ENCODE data around the gene SLC1A3.
A peak's percentile ranks its signal among the peaks of the same experiment; 100 is the strongest.

The SLC1A3 gene

DNA sequence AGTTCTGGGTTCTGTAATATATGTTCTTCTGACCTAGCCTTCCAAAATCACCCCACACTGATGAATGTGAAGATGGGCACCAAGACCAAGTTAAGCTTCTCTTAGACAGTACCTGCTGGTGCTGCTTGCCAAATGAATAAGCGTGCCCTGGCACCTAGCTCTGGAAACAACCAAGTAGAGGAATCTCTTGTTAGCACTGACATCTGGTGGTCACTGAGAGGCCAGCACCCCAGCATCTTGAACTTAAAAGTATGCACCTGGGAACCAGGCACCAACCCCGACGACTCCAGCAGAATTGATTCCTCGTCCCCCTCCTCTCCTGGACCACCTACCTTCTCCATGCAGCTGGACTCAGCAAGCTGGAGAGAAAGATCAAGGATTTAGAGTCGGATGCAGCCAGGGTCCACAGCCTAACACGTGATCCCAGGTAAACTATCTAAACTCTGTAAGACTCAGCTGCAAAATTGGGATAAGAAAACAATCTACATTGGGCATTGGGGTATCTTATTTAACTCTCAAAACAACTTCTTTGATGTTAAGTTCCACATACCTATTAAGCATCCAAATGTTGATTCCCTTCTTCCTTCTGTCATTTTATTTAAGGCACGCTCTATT, 89.8 kb downstream of the SLC1A3 start:
- no peaks in the 10 kb centered on the region for H3K27me3 ChIP-seq (replicated peaks in 2 of 5; ENCODE audit: control insufficient read depth in 4 of 5, insufficient read depth in 5 of 5, low read length in 4 of 5)
- CTCF ChIA-PET: interaction anchor here (0.7 to 12.3 kb wide), 42 partner anchors 8 to 589 kb away, joined by 3 to 255 read pairs (median 4); no protein-coding TSS in a partner anchor
- H3K4me1 ChIP-seq (ENCODE audit: control extremely low read depth in 1 of 4, control insufficient read depth in 4 of 4, insufficient read depth in 4 of 4, low read length in 3 of 4): peaks cover 0 to 18% (median 14%) of the 10 kb centered on the region in 4 experiments

GRCh38 chr5:36698031-36698430, 91.6 kb downstream of the SLC1A3 start:
- Histone ChIP-seq H3K4me1 (ENCODE audit: control extremely low read depth in 1 of 4, control insufficient read depth in 4 of 4, insufficient read depth in 4 of 4, low read length in 3 of 4) (peaks cover 0 to 3% (median 2%) of the 10 kb centered on the region in 4 experiments), H3K4me3 (ENCODE audit: control insufficient read depth in 1 of 7, extremely low read depth in 1 of 7, insufficient read depth in 4 of 7, low read depth in 2 of 7, low read length in 6 of 7) (no peak overlapping the region), H3K9me3 (ENCODE audit: control extremely low read depth in 1 of 5, control insufficient read depth in 4 of 5, insufficient read depth in 2 of 5, low read depth in 1 of 5, low read length in 4 of 5) (no peaks in the 10 kb centered on the region), H3K27ac (ENCODE audit: insufficient read depth in 1 of 2, low read depth in 1 of 2, low read length in 2 of 2, poor library complexity in 1 of 2, severe bottlenecking in 2 of 2) (no peak overlapping the region), H3K27me3 (replicated peaks in 2 of 5; ENCODE audit: control insufficient read depth in 4 of 5, insufficient read depth in 5 of 5, low read length in 4 of 5) (no peaks in the 10 kb centered on the region), H3K36me3 (ENCODE audit: control insufficient read depth in 4 of 4, insufficient read depth in 4 of 4, low read length in 3 of 4) (peaks cover 0 to 17% (median 2%) of the 10 kb centered on the region in 4 experiments)
- CTCF ChIA-PET: interaction anchor here (1.0 to 12.3 kb wide), 4 partner anchors 10 to 283 kb away, joined by 3 to 255 read pairs (median 4); no protein-coding TSS in a partner anchor
- DNase-seq: no peak
- POLR2A ChIA-PET: no interaction called here
- WGBS (ENCODE audit: insufficient coverage): no CpG with 5 or more reads among the region's 2 CpGs

More for the DNA sequence above, 89.8 kb downstream of the SLC1A3 start:
- H3K4me3 ChIP-seq (ENCODE audit: control insufficient read depth in 1 of 7, extremely low read depth in 1 of 7, insufficient read depth in 4 of 7, low read depth in 2 of 7, low read length in 6 of 7): no peak overlapping the region
- no peaks in the 10 kb centered on the region for H3K36me3 ChIP-seq (ENCODE audit: control insufficient read depth in 4 of 4, insufficient read depth in 4 of 4, low read length in 3 of 4)
- H3K27ac ChIP-seq (ENCODE audit: insufficient read depth in 1 of 2, low read depth in 1 of 2, low read length in 2 of 2, poor library complexity in 1 of 2, severe bottlenecking in 2 of 2): no peak overlapping the region
- no peaks in the 10 kb centered on the region for H3K9me3 ChIP-seq (ENCODE audit: control extremely low read depth in 1 of 5, control insufficient read depth in 4 of 5, insufficient read depth in 2 of 5, low read depth in 1 of 5, low read length in 4 of 5)
- DNase-seq: peak; percentile 75 to 85 (median 79)
- 42% methylated on average over 6 of the region's 7 CpGs for WGBS (ENCODE audit: insufficient coverage)
- POLR2A ChIA-PET: no interaction called here

DNA sequence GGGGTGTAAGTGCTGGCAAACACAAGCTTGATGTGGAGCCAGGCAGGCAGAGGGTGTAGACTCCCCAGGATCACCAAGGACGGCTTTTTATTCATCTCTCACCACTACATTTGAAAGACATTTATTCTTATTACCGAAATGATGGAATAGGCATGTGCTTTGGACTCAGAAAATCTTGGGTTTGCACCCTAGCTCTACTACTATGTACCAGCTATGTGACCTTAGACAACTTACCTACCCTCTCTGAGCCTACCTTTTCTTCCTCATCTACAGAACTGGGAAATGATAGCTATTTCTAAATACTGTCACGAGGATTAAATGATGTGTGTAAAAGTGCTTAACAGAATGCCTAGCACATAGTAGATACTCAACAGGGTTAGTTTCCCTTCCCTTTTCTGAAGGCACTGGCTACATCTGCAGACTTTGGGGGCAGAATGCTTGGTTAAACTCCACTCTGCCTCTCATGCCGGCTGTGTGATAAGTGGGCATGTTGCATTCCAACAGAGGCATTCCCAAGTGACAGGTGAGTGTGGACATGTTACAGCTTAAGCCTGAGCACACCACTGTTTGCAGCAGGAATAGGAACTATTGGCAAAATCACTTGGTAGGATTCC, 94.8 kb downstream of the SLC1A3 start:
- 100% methylated on average over 1 of the region's 4 CpGs for WGBS (ENCODE audit: insufficient coverage)
- Histone ChIP-seq H3K4me1 (ENCODE audit: control extremely low read depth in 1 of 4, control insufficient read depth in 4 of 4, insufficient read depth in 4 of 4, low read length in 3 of 4) (peaks cover 0 to 3% (median 0%) of the 10 kb centered on the region in 4 experiments), H3K9me3 (ENCODE audit: control extremely low read depth in 1 of 5, control insufficient read depth in 4 of 5, insufficient read depth in 2 of 5, low read depth in 1 of 5, low read length in 4 of 5) (no peaks in the 10 kb centered on the region), H3K36me3 (ENCODE audit: control insufficient read depth in 4 of 4, insufficient read depth in 4 of 4, low read length in 3 of 4) (peaks cover 4 to 38% (median 8%) of the 10 kb centered on the region in 4 experiments), H3K4me3 (ENCODE audit: control insufficient read depth in 1 of 7, extremely low read depth in 1 of 7, insufficient read depth in 4 of 7, low read depth in 2 of 7, low read length in 6 of 7) (no peak overlapping the region), H3K27me3 (replicated peaks in 2 of 5; ENCODE audit: control insufficient read depth in 4 of 5, insufficient read depth in 5 of 5, low read length in 4 of 5) (no peaks in the 10 kb centered on the region), H3K27ac (ENCODE audit: insufficient read depth in 1 of 2, low read depth in 1 of 2, low read length in 2 of 2, poor library complexity in 1 of 2, severe bottlenecking in 2 of 2) (no peak overlapping the region)
- CTCF ChIA-PET: interaction anchor here (1.0 to 12.3 kb wide), 9 partner anchors 9 to 441 kb away, joined by 3 to 255 read pairs (median 4); no protein-coding TSS in a partner anchor
- POLR2A ChIA-PET: no interaction called here
- no peak for DNase-seq

DNA sequence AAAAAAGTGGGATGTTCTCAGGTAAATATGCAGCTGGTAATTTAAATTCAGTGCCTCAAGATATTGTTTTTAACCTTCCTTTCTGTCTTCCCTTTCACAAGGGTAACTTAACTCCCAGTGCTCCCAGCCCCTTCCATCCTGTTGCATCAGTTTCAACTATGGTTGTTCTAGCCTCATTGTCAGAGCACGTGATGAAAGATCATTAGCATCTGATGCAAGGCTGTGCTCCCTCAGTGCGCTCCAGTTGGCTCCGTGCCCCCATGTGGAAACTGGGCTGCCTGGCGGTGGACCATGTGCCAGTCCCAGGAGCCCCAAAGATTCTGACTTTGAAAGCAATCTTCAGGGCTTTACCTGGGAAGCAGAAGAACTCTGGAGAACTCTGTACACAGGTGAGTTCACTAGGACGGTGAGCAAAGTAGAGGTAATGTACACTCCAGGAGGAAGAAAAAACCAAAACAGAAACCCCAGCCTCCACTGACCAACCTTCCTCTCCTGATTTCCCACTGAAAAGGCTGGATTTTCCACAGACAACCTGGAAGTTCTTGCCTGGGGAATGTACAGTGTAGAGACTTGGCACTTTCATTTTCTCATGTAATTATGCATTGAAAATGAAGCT, 96.9 kb downstream of the SLC1A3 start:
- H3K27me3 ChIP-seq (replicated peaks in 2 of 5; ENCODE audit: control insufficient read depth in 4 of 5, insufficient read depth in 5 of 5, low read length in 4 of 5): no peaks in the 10 kb centered on the region
- peaks cover 0 to 10% (median 3%) of the 10 kb centered on the region in 5 experiments for H3K9me3 ChIP-seq (ENCODE audit: control extremely low read depth in 1 of 5, control insufficient read depth in 4 of 5, insufficient read depth in 2 of 5, low read depth in 1 of 5, low read length in 4 of 5)
- no peak overlapping the region for H3K27ac ChIP-seq (ENCODE audit: insufficient read depth in 1 of 2, low read depth in 1 of 2, low read length in 2 of 2, poor library complexity in 1 of 2, severe bottlenecking in 2 of 2)
- ChIA-PET CTCF (interaction anchor here (0.8 kb wide), 1 partner anchor 12 kb away, joined by 3 read pairs; no protein-coding TSS in a partner anchor), POLR2A (no interaction called here)
- H3K4me3 ChIP-seq (ENCODE audit: control insufficient read depth in 1 of 7, extremely low read depth in 1 of 7, insufficient read depth in 4 of 7, low read depth in 2 of 7, low read length in 6 of 7): no peak overlapping the region
- WGBS (ENCODE audit: insufficient coverage): 91% methylated on average over 4 of the region's 5 CpGs
- H3K4me1 ChIP-seq (ENCODE audit: control extremely low read depth in 1 of 4, control insufficient read depth in 4 of 4, insufficient read depth in 4 of 4, low read length in 3 of 4): peaks cover 0 to 3% (median 0%) of the 10 kb centered on the region in 4 experiments
- peaks cover 4 to 40% (median 8%) of the 10 kb centered on the region in 4 experiments for H3K36me3 ChIP-seq (ENCODE audit: control insufficient read depth in 4 of 4, insufficient read depth in 4 of 4, low read length in 3 of 4)
- no peak for DNase-seq

GRCh38 chr5:36704131-36704530, 97.7 kb downstream of the SLC1A3 start:
- no peak for DNase-seq
- Histone ChIP-seq H3K36me3 (ENCODE audit: control insufficient read depth in 4 of 4, insufficient read depth in 4 of 4, low read length in 3 of 4) (peaks cover 4 to 48% (median 11%) of the 10 kb centered on the region in 4 experiments), H3K4me1 (ENCODE audit: control extremely low read depth in 1 of 4, control insufficient read depth in 4 of 4, insufficient read depth in 4 of 4, low read length in 3 of 4) (peaks cover 0 to 3% (median 0%) of the 10 kb centered on the region in 4 experiments), H3K27me3 (replicated peaks in 2 of 5; ENCODE audit: control insufficient read depth in 4 of 5, insufficient read depth in 5 of 5, low read length in 4 of 5) (no peaks in the 10 kb centered on the region), H3K27ac (ENCODE audit: insufficient read depth in 1 of 2, low read depth in 1 of 2, low read length in 2 of 2, poor library complexity in 1 of 2, severe bottlenecking in 2 of 2) (no peak overlapping the region), H3K4me3 (ENCODE audit: control insufficient read depth in 1 of 7, extremely low read depth in 1 of 7, insufficient read depth in 4 of 7, low read depth in 2 of 7, low read length in 6 of 7) (peak overlapping the region in 1 of 7 experiments; percentile 3), H3K9me3 (ENCODE audit: control extremely low read depth in 1 of 5, control insufficient read depth in 4 of 5, insufficient read depth in 2 of 5, low read depth in 1 of 5, low read length in 4 of 5) (peaks cover 2 to 18% (median 3%) of the 10 kb centered on the region in 5 experiments)
- ChIA-PET POLR2A (no interaction called here), CTCF (interaction anchor here (0.8 kb wide), 1 partner anchor 11 kb away, joined by 3 read pairs; no protein-coding TSS in a partner anchor)
- WGBS (ENCODE audit: insufficient coverage): no CpG with 5 or more reads among the region's 1 CpG

DNA sequence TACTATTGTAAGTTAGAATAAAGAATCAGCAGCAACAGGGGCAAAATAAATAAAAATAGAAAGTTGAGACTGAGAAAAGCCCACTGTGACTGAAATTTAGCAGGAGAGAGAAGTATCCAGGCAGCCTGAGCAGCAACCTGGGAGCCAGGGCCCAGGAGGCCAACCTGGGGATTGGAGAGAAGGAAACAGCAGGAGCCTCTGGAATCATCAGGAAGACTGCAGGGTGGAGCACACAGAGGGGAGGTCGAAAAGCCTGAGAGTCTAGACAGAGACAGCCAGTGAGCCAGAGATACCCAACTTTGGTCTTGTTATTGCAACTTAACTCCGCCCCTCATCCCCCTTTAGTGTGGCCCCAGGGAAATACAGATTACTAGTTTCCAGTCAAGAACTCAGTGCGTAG, 98.6 kb downstream of the SLC1A3 start:
- 98% methylated on average over 3 of the region's 3 CpGs for WGBS (ENCODE audit: insufficient coverage)
- ChIA-PET CTCF (no interaction called here), POLR2A (no interaction called here)
- H3K27ac ChIP-seq (ENCODE audit: insufficient read depth in 1 of 2, low read depth in 1 of 2, low read length in 2 of 2, poor library complexity in 1 of 2, severe bottlenecking in 2 of 2): no peak overlapping the region
- peaks cover 0 to 3% (median 0%) of the 10 kb centered on the region in 4 experiments for H3K4me1 ChIP-seq (ENCODE audit: control extremely low read depth in 1 of 4, control insufficient read depth in 4 of 4, insufficient read depth in 4 of 4, low read length in 3 of 4)
- H3K27me3 ChIP-seq (replicated peaks in 2 of 5; ENCODE audit: control insufficient read depth in 4 of 5, insufficient read depth in 5 of 5, low read length in 4 of 5): no peaks in the 10 kb centered on the region
- no peak for DNase-seq
- H3K9me3 ChIP-seq (ENCODE audit: control extremely low read depth in 1 of 5, control insufficient read depth in 4 of 5, insufficient read depth in 2 of 5, low read depth in 1 of 5, low read length in 4 of 5): peaks cover 2 to 25% (median 5%) of the 10 kb centered on the region in 5 experiments
- H3K36me3 ChIP-seq (ENCODE audit: control insufficient read depth in 4 of 4, insufficient read depth in 4 of 4, low read length in 3 of 4): peaks cover 4 to 53% (median 13%) of the 10 kb centered on the region in 4 experiments
- H3K4me3 ChIP-seq (ENCODE audit: control insufficient read depth in 1 of 7, extremely low read depth in 1 of 7, insufficient read depth in 4 of 7, low read depth in 2 of 7, low read length in 6 of 7): no peak overlapping the region
